SK-N-SH (cell line): ENCODE data around the gene RBM19. TPM values are rescaled to one million over a fixed set of nuclear protein-coding genes. Genes with fewer than 3 reads are reported as not detected.

ENCODE experiments used
- CTCF ChIA-PET: fragments of 300-600, 350-600 bp; formaldehyde crosslinking; extraction: SDS; loops from one replicate; lab custom pipeline; 2021; lab: Yijun Ruan, JAX
- POLR2A ChIA-PET: fragments of 350-600 bp; sonication (Branson Sonifier 250); formaldehyde crosslinking; extraction: SDS; loops from one replicate; lab custom pipeline; 2020; ENCODE audit warnings: antibody characterized with exemption, inconsistent platforms; lab: Yijun Ruan, JAX
- DNase-seq: peaks from one replicate; pipeline ENCODE4 v3.0.0; 2012
- H2AFZ ChIP-seq: fragments of 200-600 bp; sonication (generic); 2 replicates; pipeline ENCODE4 v1.8.1; 2016; ENCODE audit warnings: antibody characterized with exemption, mild to moderate bottlenecking, low read depth
- H3F3A ChIP-seq: fragments of 200-600 bp; sonication (generic); replicated peaks from 2 replicates; pipeline ENCODE3; 2016; ENCODE audit warnings: antibody characterized with exemption, mild to moderate bottlenecking; ENCODE audit not compliant: insufficient read depth
- H3K27ac ChIP-seq, 2 experiments: fragments of 200-500 bp in 1 of 2; fragments of 200-600 bp in 1 of 2; sonication (Bioruptor generic) in 1 of 2; sonication (generic), shearing (Covaris generic) in 1 of 2; 2 replicates each; pipeline versions ENCODE4 v1.5.1 to v1.6.1; 2014 to 2016; ENCODE audit warnings: low read depth in 2 of 2, inconsistent platforms in 1 of 2, low read length in 1 of 2, mild to moderate bottlenecking in 1 of 2, mixed read lengths in 1 of 2
- H3K27me3 ChIP-seq: fragments of 200-600 bp; sonication (generic), shearing (Covaris generic); 2 replicates; pipeline ENCODE4 v1.6.1; 2016; ENCODE audit warnings: mixed run types; ENCODE audit not compliant: insufficient read depth
- H3K36me3 ChIP-seq, 2 experiments: fragments of 200-500 bp in 1 of 2; fragments of 200-600 bp in 1 of 2; sonication (Bioruptor generic) in 1 of 2; sonication (generic) in 1 of 2; replicated peaks in 1 of 2; 2 replicates each; pipeline versions ENCODE3 to v1.5.1; 2014 to 2016; ENCODE audit warnings: low read length in 1 of 2, mild to moderate bottlenecking in 1 of 2; ENCODE audit not compliant: insufficient read depth in 2 of 2, control insufficient read depth in 1 of 2
- H3K4me1 ChIP-seq, 2 experiments: fragments of 200-500 bp in 1 of 2; fragments of 200-600 bp in 1 of 2; sonication (Bioruptor generic) in 1 of 2; sonication (generic), shearing (Covaris generic) in 1 of 2; 2 replicates each; pipeline versions ENCODE4 v1.5.1 to v1.6.1; 2014 to 2016; ENCODE audit warnings: low read depth in 1 of 2, low read length in 1 of 2, mixed run types in 1 of 2; ENCODE audit not compliant: insufficient read depth in 2 of 2, control insufficient read depth in 1 of 2
- H3K4me2 ChIP-seq: fragments of 200-600 bp; sonication (generic), shearing (Covaris generic); 2 replicates; pipeline ENCODE4 v1.6.1; 2017; ENCODE audit warnings: mixed run types
- H3K4me3 ChIP-seq, 2 experiments: fragments of 200-500 bp in 1 of 2; fragments of 200-600 bp in 1 of 2; sonication (Bioruptor generic) in 1 of 2; sonication (generic), shearing (Covaris generic) in 1 of 2; 2 replicates each; pipeline versions ENCODE4 v1.5.1 to v1.8.1; 2014 to 2016; ENCODE audit warnings: low read depth in 2 of 2, inconsistent platforms in 1 of 2, low read length in 1 of 2, mild to moderate bottlenecking in 1 of 2, mixed read lengths in 1 of 2, moderate library complexity in 1 of 2
- H3K79me2 ChIP-seq: fragments of 200-600 bp; sonication (generic); 2 replicates; pipeline ENCODE4 v1.8.1; 2017; ENCODE audit warnings: mild to moderate bottlenecking; ENCODE audit not compliant: insufficient read depth
- H3K9ac ChIP-seq: fragments of 200-600 bp; sonication (generic); 2 replicates; pipeline ENCODE4 v1.6.1; 2017; ENCODE audit warnings: mixed run types
- H3K9me2 ChIP-seq: fragments of 200-600 bp; sonication (generic); 2 replicates; pipeline ENCODE4 v1.6.1; 2017; ENCODE audit warnings: mixed run types
- H3K9me3 ChIP-seq: fragments of 200-600 bp; sonication (generic); 2 replicates; pipeline ENCODE4 v1.6.1; 2017; ENCODE audit warnings: mixed run types, mild to moderate bottlenecking, moderate library complexity
- H4K20me1 ChIP-seq: fragments of 200-600 bp; sonication (generic); 2 replicates; pipeline ENCODE4 v1.6.1; 2017; ENCODE audit warnings: mild to moderate bottlenecking, mixed run types; ENCODE audit not compliant: insufficient read depth
- CHD2 ChIP-seq: fragments of 150-350 bp; IDR thresholded peaks from 2 replicates; pipeline ENCODE4 v1.6.1; 2018; ENCODE audit warnings: low read length; ENCODE audit not compliant: partially characterized antibody
- ELF1 ChIP-seq: IDR thresholded peaks from 2 replicates; pipeline ENCODE4 v1.4.0; 2012
- EP300 ChIP-seq, 2 experiments: IDR thresholded peaks; 2 replicates each; pipeline versions ENCODE4 v1.4.0 to v1.6.1; 2012; ENCODE audit warnings: borderline replicate concordance in 1 of 2, low read depth in 1 of 2, low read length in 1 of 2
- EZH2phosphoT487 ChIP-seq: fragments of 200-600 bp; sonication (generic); IDR thresholded peaks from 2 replicates; pipeline ENCODE4 v1.6.1; 2017; ENCODE audit warnings: low read depth, mixed run types, mild to moderate bottlenecking, antibody characterized with exemption, moderate library complexity, borderline replicate concordance
- FOSL2 ChIP-seq: IDR thresholded peaks from 2 replicates; pipeline ENCODE4 v1.4.0; 2012; ENCODE audit warnings: low read depth, mild to moderate bottlenecking, moderate library complexity, borderline replicate concordance
- FOXJ3 ChIP-seq: sonication (generic); formaldehyde crosslinking; IDR thresholded peaks from 2 replicates; pipeline ENCODE4 v1.5.1; 2020; ENCODE audit warnings: mild to moderate bottlenecking, missing genetic modification reagents
- FOXM1 ChIP-seq: IDR thresholded peaks from 2 replicates; pipeline ENCODE4 v1.4.0; 2012; ENCODE audit warnings: low read depth, mild to moderate bottlenecking
- GABPA ChIP-seq: IDR thresholded peaks from 2 replicates; pipeline ENCODE4 v1.4.0; 2012; ENCODE audit warnings: low read depth, mild to moderate bottlenecking
- GATA2 ChIP-seq: sonication (generic); formaldehyde crosslinking; IDR thresholded peaks from 2 replicates; pipeline ENCODE4 v1.5.0; 2020; ENCODE audit warnings: mild to moderate bottlenecking, missing genetic modification reagents
- MEF2A ChIP-seq: IDR thresholded peaks from 2 replicates; pipeline ENCODE4 v1.4.0; 2012; ENCODE audit warnings: low read depth, borderline replicate concordance
- NRF1 ChIP-seq: IDR thresholded peaks from 2 replicates; pipeline ENCODE4 v1.6.1; 2012; ENCODE audit warnings: low read depth, mild to moderate bottlenecking, low read length
- POLR2AphosphoS5 ChIP-seq: IDR thresholded peaks from 2 replicates; pipeline ENCODE4 v1.6.1; 2012; ENCODE audit warnings: low read depth, low read length
- RAD21 ChIP-seq: IDR thresholded peaks from 2 replicates; pipeline ENCODE4 v1.6.1; 2012; ENCODE audit warnings: mild to moderate bottlenecking, low read length
- RCOR1 ChIP-seq: fragments of 150-350 bp; IDR thresholded peaks from 2 replicates; pipeline ENCODE4 v1.6.1; 2017; ENCODE audit warnings: antibody characterized with exemption, low read length
- RFX5 ChIP-seq: IDR thresholded peaks from 2 replicates; pipeline ENCODE4 v1.6.1; 2012; ENCODE audit warnings: mild to moderate bottlenecking, improper control_type of control experiment, low read length
- SIN3A ChIP-seq: IDR thresholded peaks from 2 replicates; pipeline ENCODE4 v1.6.1; 2012; ENCODE audit warnings: low read depth, mild to moderate bottlenecking, low read length, moderate library complexity, borderline replicate concordance
- SMC3 ChIP-seq: IDR thresholded peaks from 2 replicates; pipeline ENCODE4 v1.6.1; 2012; ENCODE audit warnings: low read depth, low read length, improper control_type of control experiment
- TEAD4 ChIP-seq: IDR thresholded peaks from 2 replicates; pipeline ENCODE4 v1.4.0; 2012; ENCODE audit warnings: mild to moderate bottlenecking, borderline replicate concordance; ENCODE audit not compliant: insufficient read depth
- WGBS: methylation state at CpG from one replicate; pipeline ENCODE4 v1.1.6; 2017; ENCODE audit warnings: low lambda C conversion rate; 5-methylcytosine and 5-hydroxymethylcytosine counted together
- polyA plus RNA-seq, 3 experiments: library from polyadenylated mRNA; depleted of rRNA; stranded (reverse); fragments of >200 nt; gene quantifications; 2 replicates each; pipeline ENCODE4 v1.2.3, GENCODE V29; 2012
- TF ChIP-seq, protein P1 (sequence below): fragments of 150-350 bp; IDR thresholded peaks from 2 replicates; pipeline ENCODE4 v1.6.1; 2016; ENCODE audit warnings: mild to moderate bottlenecking, low read depth, low read length
- TF ChIP-seq, protein P2 (sequence below): IDR thresholded peaks from 2 replicates; pipeline ENCODE4 v1.4.0; 2012; ENCODE audit warnings: low read depth, borderline replicate concordance
- TF ChIP-seq, protein P3 (sequence below): fragments of 150-350 bp; IDR thresholded peaks from 2 replicates; pipeline ENCODE4 v1.6.1; 2017; ENCODE audit warnings: antibody characterized with exemption, low read length, low read depth, borderline replicate concordance
- TF ChIP-seq, protein P4 (sequence below): IDR thresholded peaks from 2 replicates; pipeline ENCODE4; 2012
- TF ChIP-seq, protein P5 (sequence below): IDR thresholded peaks from 2 replicates; pipeline ENCODE4 v1.4.0; 2012; ENCODE audit warnings: low read depth, borderline replicate concordance

Gene RBM19
- polyA plus RNA-seq, 1 of the 3 experiments (the other 2 are of a cell fraction): 16.6 TPM

DNA sequence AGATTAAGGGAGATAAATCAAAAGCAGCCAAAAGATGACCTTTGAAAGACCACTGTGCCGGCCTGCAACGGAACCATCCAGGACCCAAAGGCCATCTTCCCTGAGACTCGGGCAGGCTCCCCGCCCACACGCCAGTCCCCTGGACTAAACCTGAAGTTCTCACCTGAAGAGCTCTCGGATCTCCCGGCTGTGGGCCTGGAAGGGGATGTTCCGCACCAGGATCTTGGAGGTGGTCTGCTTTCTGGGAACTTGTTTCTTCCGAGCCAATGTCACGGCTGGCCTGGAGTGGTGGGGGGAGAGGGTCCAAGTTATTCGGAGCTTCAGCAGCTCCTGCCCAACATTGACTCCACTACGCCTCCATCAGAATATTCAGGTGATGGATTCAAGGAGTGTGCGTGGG lies 51.3 kb downstream of the RBM19 start:
- Histone ChIP-seq H3K79me2 (no peaks in the 10 kb centered on the region), H4K20me1 (no peaks in the 10 kb centered on the region), H3K9me2 (no peaks in the 10 kb centered on the region), H3K27me3 (no peaks in the 10 kb centered on the region), H3K27ac (no peak overlapping the region), H3K9me3 (no peaks in the 10 kb centered on the region), H3K4me1 (no peaks in the 10 kb centered on the region), H3K9ac (no peak overlapping the region), H3K36me3 (peaks cover 4 to 19% of the 10 kb centered on the region in 2 experiments), H3K4me3 (no peak overlapping the region), H2AFZ (no peak overlapping the region), H3F3A (no peaks in the 10 kb centered on the region), H3K4me2 (no peak overlapping the region)
- 94% methylated on average over 6 of the region's 13 CpGs for WGBS
- TF ChIP-seq, protein P1, sequence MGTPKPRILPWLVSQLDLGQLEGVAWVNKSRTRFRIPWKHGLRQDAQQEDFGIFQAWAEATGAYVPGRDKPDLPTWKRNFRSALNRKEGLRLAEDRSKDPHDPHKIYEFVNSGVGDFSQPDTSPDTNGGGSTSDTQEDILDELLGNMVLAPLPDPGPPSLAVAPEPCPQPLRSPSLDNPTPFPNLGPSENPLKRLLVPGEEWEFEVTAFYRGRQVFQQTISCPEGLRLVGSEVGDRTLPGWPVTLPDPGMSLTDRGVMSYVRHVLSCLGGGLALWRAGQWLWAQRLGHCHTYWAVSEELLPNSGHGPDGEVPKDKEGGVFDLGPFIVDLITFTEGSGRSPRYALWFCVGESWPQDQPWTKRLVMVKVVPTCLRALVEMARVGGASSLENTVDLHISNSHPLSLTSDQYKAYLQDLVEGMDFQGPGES: no peak
- TF ChIP-seq NRF1 (no peak), RFX5 (no peak), POLR2AphosphoS5 (no peak), GABPA (no peak), RCOR1 (no peak), SMC3 (no peak), RAD21 (no peak), TEAD4 (no peak)
- CTCF ChIA-PET: interaction anchor here (0.7 to 6.6 kb wide), 8 partner anchors 13 to 489 kb away, joined by 3 to 39 read pairs (median 10); no protein-coding TSS in a partner anchor
- DNase-seq: no peak
- POLR2A ChIA-PET: no interaction called here

DNA sequence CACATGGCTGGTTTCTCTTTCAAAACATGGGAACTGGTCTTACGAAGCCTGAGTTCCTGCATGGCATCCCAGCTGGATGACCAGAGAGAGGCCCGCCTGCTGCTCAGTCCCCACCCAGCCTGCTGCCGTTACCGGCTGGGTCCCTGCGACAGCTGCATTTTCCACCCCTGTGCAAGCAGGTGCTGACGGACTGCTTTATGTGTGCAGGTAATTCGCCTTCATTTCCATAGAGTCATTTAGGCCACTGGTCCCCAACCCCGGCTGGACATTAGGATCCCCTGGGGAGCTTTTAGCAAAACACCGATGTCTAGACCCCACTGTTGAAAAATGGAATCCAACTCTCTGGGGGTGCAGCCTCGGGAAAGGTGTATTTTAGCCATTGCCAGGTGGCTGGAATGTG lies 51.9 kb downstream of the RBM19 start:
- 92% methylated on average over 10 of the region's 10 CpGs for WGBS
- H3F3A ChIP-seq: no peaks in the 10 kb centered on the region
- no peak overlapping the region for H3K27ac ChIP-seq
- no peaks in the 10 kb centered on the region for H3K9me2 ChIP-seq
- ChIA-PET CTCF (interaction anchor here (0.9 to 6.6 kb wide), 11 partner anchors 8 to 484 kb away, joined by 3 to 39 read pairs (median 4); partner anchors contain the start of gene RBM19), POLR2A (no interaction called here)
- no peak for TF ChIP-seq FOSL2
- no peak for TF ChIP-seq FOXJ3 (CRISPR knock-in tag)
- TF ChIP-seq SIN3A: no peak
- no peak for TF ChIP-seq RAD21
- no peak for TF ChIP-seq ELF1
- no peak for TF ChIP-seq EP300 (IDR thresholded peaks at IDR 0.05; ENCODE audit: borderline replicate concordance in 1 of 2, low read depth in 1 of 2, low read length in 1 of 2)
- TF ChIP-seq GATA2 (CRISPR knock-in tag): no peak
- TF ChIP-seq, protein P2, sequence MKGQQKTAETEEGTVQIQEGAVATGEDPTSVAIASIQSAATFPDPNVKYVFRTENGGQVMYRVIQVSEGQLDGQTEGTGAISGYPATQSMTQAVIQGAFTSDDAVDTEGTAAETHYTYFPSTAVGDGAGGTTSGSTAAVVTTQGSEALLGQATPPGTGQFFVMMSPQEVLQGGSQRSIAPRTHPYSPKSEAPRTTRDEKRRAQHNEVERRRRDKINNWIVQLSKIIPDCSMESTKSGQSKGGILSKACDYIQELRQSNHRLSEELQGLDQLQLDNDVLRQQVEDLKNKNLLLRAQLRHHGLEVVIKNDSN: no peak
- no peak for TF ChIP-seq MEF2A
- TF ChIP-seq CHD2: no peak
- TF ChIP-seq EZH2phosphoT487: no peak
- TF ChIP-seq FOXM1: no peak
- no peak for TF ChIP-seq GABPA
- TF ChIP-seq, protein P3, sequence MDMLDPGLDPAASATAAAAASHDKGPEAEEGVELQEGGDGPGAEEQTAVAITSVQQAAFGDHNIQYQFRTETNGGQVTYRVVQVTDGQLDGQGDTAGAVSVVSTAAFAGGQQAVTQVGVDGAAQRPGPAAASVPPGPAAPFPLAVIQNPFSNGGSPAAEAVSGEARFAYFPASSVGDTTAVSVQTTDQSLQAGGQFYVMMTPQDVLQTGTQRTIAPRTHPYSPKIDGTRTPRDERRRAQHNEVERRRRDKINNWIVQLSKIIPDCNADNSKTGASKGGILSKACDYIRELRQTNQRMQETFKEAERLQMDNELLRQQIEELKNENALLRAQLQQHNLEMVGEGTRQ: no peak
- TF ChIP-seq, protein P4, sequence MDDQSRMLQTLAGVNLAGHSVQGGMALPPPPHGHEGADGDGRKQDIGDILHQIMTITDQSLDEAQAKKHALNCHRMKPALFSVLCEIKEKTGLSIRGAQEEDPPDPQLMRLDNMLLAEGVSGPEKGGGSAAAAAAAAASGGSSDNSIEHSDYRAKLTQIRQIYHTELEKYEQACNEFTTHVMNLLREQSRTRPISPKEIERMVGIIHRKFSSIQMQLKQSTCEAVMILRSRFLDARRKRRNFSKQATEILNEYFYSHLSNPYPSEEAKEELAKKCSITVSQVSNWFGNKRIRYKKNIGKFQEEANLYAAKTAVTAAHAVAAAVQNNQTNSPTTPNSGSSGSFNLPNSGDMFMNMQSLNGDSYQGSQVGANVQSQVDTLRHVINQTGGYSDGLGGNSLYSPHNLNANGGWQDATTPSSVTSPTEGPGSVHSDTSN: no peak
- TF ChIP-seq RCOR1: no peak
- TF ChIP-seq, protein P5, sequence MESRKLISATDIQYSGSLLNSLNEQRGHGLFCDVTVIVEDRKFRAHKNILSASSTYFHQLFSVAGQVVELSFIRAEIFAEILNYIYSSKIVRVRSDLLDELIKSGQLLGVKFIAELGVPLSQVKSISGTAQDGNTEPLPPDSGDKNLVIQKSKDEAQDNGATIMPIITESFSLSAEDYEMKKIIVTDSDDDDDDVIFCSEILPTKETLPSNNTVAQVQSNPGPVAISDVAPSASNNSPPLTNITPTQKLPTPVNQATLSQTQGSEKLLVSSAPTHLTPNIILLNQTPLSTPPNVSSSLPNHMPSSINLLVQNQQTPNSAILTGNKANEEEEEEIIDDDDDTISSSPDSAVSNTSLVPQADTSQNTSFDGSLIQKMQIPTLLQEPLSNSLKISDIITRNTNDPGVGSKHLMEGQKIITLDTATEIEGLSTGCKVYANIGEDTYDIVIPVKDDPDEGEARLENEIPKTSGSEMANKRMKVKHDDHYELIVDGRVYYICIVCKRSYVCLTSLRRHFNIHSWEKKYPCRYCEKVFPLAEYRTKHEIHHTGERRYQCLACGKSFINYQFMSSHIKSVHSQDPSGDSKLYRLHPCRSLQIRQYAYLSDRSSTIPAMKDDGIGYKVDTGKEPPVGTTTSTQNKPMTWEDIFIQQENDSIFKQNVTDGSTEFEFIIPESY: no peak
- no peak overlapping the region for H2AFZ ChIP-seq
- H3K36me3 ChIP-seq: peaks cover 4 to 19% of the 10 kb centered on the region in 2 experiments
- H3K4me3 ChIP-seq: no peak overlapping the region
- H3K27me3 ChIP-seq: no peaks in the 10 kb centered on the region
- no peaks in the 10 kb centered on the region for H4K20me1 ChIP-seq
- no peak overlapping the region for H3K4me2 ChIP-seq
- DNase-seq: no peak
- H3K79me2 ChIP-seq: no peaks in the 10 kb centered on the region
- H3K9ac ChIP-seq: no peak overlapping the region
- no peaks in the 10 kb centered on the region for H3K4me1 ChIP-seq
- no peaks in the 10 kb centered on the region for H3K9me3 ChIP-seq
